ENCODE measurements around the gene GPC5.

The GPC5 gene

DNA sequence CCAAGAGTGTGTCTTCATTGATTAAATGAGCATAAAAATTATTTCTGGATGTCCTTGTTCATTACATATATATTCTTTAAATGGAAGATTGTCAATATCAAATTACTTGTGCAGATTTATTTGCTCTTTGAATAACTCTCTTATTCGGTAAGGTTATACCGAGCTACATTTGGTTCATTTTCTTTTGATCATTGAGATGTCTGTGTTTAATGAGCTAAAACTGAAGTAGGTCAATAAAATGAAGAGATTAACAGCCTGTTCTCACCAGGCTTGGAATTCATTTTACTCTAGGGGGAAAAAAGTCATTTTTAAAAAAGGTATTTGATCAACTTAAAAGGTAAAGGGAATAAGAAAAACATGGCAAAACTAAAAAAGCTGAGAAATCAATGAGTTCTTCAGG lies 10.6 kb downstream of the GPC5 start:
- TF ChIP-seq MAX (IDR thresholded peaks at IDR 0.05) (no peak), TAF1 (IDR thresholded peaks at IDR 0.05; ENCODE audit: low read depth) (no peak), RAD21 (IDR thresholded peaks at IDR 0.05; ENCODE audit: low read depth) (no peak), CEBPB (IDR thresholded peaks at IDR 0.05) (no peak), CREB1 (IDR thresholded peaks at IDR 0.05; ENCODE audit: low read depth) (no peak), TEAD4 (IDR thresholded peaks at IDR 0.05) (no peak), FOXM1 (IDR thresholded peaks at IDR 0.05; ENCODE audit: borderline replicate concordance, low read depth) (no peak)
- TF ChIP-seq, protein P1, sequence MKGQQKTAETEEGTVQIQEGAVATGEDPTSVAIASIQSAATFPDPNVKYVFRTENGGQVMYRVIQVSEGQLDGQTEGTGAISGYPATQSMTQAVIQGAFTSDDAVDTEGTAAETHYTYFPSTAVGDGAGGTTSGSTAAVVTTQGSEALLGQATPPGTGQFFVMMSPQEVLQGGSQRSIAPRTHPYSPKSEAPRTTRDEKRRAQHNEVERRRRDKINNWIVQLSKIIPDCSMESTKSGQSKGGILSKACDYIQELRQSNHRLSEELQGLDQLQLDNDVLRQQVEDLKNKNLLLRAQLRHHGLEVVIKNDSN (IDR thresholded peaks at IDR 0.05): no peak

- TF ChIP-seq NFIC (IDR thresholded peaks at IDR 0.05): no peak
- TF ChIP-seq CREB1 (IDR thresholded peaks at IDR 0.05; ENCODE audit: low read depth): no peak
- TF ChIP-seq, protein P1 (IDR thresholded peaks at IDR 0.05): no peak
- TF ChIP-seq YY1 (IDR thresholded peaks at IDR 0.05; ENCODE audit: low read depth): no peak
- TF ChIP-seq FOXM1 (IDR thresholded peaks at IDR 0.05; ENCODE audit: borderline replicate concordance, low read depth): no peak
- TF ChIP-seq REST (IDR thresholded peaks at IDR 0.05; ENCODE audit: low read depth): no peak
- no peak for TF ChIP-seq TAF1 (IDR thresholded peaks at IDR 0.05; ENCODE audit: low read depth)
- no peak for TF ChIP-seq EP300 (IDR thresholded peaks at IDR 0.05; ENCODE audit: borderline replicate concordance)
- no peak for TF ChIP-seq TCF12 (IDR thresholded peaks at IDR 0.05; ENCODE audit: low read depth)
- no peak for TF ChIP-seq MAX (IDR thresholded peaks at IDR 0.05)
- no peak for TF ChIP-seq RAD21 (IDR thresholded peaks at IDR 0.05; ENCODE audit: low read depth)
- no peak for TF ChIP-seq CEBPB (IDR thresholded peaks at IDR 0.05)
Observed at GRCh38 chr13:91417660-91418325, 19.4 kb downstream of the GPC5 start.

DNA sequence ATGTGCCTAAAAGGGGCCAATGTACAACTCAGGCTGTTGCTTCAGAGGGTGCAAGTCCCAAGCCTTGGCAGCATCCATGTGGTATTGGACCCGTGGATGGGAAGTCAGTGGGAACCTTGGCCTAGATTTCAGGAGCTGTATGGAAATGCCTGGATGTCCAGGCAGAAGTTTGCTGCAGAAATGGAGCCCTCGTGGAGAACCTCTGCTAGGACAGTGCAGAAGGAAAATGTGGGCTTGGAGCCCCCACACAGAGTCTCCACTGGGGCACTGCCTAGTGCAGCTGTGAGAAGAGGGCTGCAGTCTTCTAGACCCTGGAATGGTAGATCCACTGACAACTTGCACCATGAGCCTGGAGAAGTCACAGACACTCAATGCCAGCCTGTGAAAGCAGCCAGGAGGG lies 28.5 kb downstream of the GPC5 start:
- TF ChIP-seq CEBPB (IDR thresholded peaks at IDR 0.05): no peak
- no peak for TF ChIP-seq NFIC (IDR thresholded peaks at IDR 0.05)
- no peak for TF ChIP-seq TAF1 (IDR thresholded peaks at IDR 0.05; ENCODE audit: low read depth)
- TF ChIP-seq EP300 (IDR thresholded peaks at IDR 0.05; ENCODE audit: borderline replicate concordance): no peak
- TF ChIP-seq CREB1 (IDR thresholded peaks at IDR 0.05; ENCODE audit: low read depth): no peak
- no peak for TF ChIP-seq ZBTB7A (IDR thresholded peaks at IDR 0.05; ENCODE audit: low read depth)
- TF ChIP-seq TEAD4 (IDR thresholded peaks at IDR 0.05): no peak
- TF ChIP-seq, protein P1 (IDR thresholded peaks at IDR 0.05): no peak
- no peak for TF ChIP-seq FOXM1 (IDR thresholded peaks at IDR 0.05; ENCODE audit: borderline replicate concordance, low read depth)
- TF ChIP-seq RAD21 (IDR thresholded peaks at IDR 0.05; ENCODE audit: low read depth): no peak
- no peak for TF ChIP-seq YY1 (IDR thresholded peaks at IDR 0.05; ENCODE audit: low read depth)
- no peak for TF ChIP-seq MAX (IDR thresholded peaks at IDR 0.05)
- TF ChIP-seq TCF12 (IDR thresholded peaks at IDR 0.05; ENCODE audit: low read depth): no peak

DNA sequence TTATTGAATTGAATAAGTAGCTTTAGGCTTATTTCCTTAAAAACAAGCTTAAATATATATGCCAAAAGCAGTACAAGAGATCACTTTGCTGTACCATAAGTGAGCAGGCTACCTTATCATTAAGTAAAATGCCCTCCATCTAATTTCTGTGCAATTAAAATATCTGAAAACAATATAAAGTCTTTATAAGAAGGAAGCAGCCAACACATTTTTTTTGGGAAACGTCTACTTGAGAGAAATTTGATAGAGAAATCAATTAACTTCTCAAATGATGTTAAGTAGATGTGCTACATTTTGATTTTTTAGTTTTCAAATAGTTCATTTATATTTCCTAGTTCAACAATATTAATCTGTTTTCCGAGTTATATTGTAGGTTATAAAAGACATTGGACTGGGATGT lies 52.5 kb downstream of the GPC5 start:
- TF ChIP-seq CEBPB (IDR thresholded peaks at IDR 0.05): no peak
- no peak for TF ChIP-seq MAX (IDR thresholded peaks at IDR 0.05)
- no peak for TF ChIP-seq REST (IDR thresholded peaks at IDR 0.05; ENCODE audit: low read depth)

- TF ChIP-seq EGR1 (IDR thresholded peaks at IDR 0.05) (no peak), REST (IDR thresholded peaks at IDR 0.05; ENCODE audit: low read depth) (no peak), YY1 (IDR thresholded peaks at IDR 0.05; ENCODE audit: low read depth) (no peak), CEBPB (IDR thresholded peaks at IDR 0.05) (no peak), ZBTB7A (IDR thresholded peaks at IDR 0.05; ENCODE audit: low read depth) (no peak), FOXM1 (IDR thresholded peaks at IDR 0.05; ENCODE audit: borderline replicate concordance, low read depth) (no peak), NFIC (IDR thresholded peaks at IDR 0.05) (no peak)
Observed at GRCh38 chr13:91454666-91455065, 56.2 kb downstream of the GPC5 start.
